Lung (tissue), 12 donors: Measurements from ENCODE around the gene CLEC18A. TPM values are rescaled to one million over a fixed set of nuclear protein-coding genes. Genes with fewer than 3 reads are reported as not detected.

Source experiments
- ATAC-seq: fragments of 200-7000 bp; cut with Tn5 transposase; one replicate; pipeline ENCODE4 v1.9.1; 2020; ENCODE audit warnings: moderate number of reproducible peaks; ENCODE audit not compliant: insufficient read depth, low FRiP score
- DNase-seq, 3 donors: peaks; one replicate each; pipeline ENCODE4 v3.0.0-alpha.2; 2013 to 2017
- H3K27ac ChIP-seq, 2 donors: one replicate each; pipeline ENCODE4 v1.5.1; 2013; ENCODE audit warnings: mild to moderate bottlenecking in 2 of 2, moderate library complexity in 2 of 2, control low read depth in 1 of 2, inconsistent platforms in 1 of 2, low read depth in 1 of 2, low read length in 1 of 2
- H3K27me3 ChIP-seq, 3 donors: one replicate each; pipeline ENCODE4 v1.5.1; 2013; ENCODE audit warnings: low read length in 2 of 3; ENCODE audit not compliant: control insufficient read depth in 3 of 3, insufficient read depth in 3 of 3
- H3K36me3 ChIP-seq, 4 donors: one replicate each; pipeline ENCODE4 v1.5.1; 2013; ENCODE audit warnings: low read length in 4 of 4, mild to moderate bottlenecking in 1 of 4, moderate library complexity in 1 of 4; ENCODE audit not compliant: control insufficient read depth in 4 of 4, insufficient read depth in 4 of 4
- H3K4me1 ChIP-seq, 5 donors: one replicate each; pipeline ENCODE4 v1.5.1; 2013; ENCODE audit warnings: low read length in 5 of 5, mild to moderate bottlenecking in 2 of 5, moderate library complexity in 1 of 5; ENCODE audit not compliant: control insufficient read depth in 5 of 5, insufficient read depth in 5 of 5
- H3K4me3 ChIP-seq: one replicate; pipeline ENCODE4 v1.5.1; 2013; ENCODE audit warnings: mild to moderate bottlenecking, control low read depth, moderate library complexity
- H3K9ac ChIP-seq, 2 donors: one replicate each; pipeline ENCODE4 v1.5.1; 2013; ENCODE audit warnings: low read length in 2 of 2, control low read depth in 1 of 2; ENCODE audit not compliant: insufficient read depth in 1 of 2
- H3K9me3 ChIP-seq, 4 donors: one replicate each; pipeline ENCODE4 v1.5.1; 2013; ENCODE audit warnings: low read length in 3 of 4, mild to moderate bottlenecking in 1 of 4, moderate library complexity in 1 of 4; ENCODE audit not compliant: control insufficient read depth in 4 of 4, insufficient read depth in 3 of 4
- WGBS, 2 donors: extraction: QIAGEN DNeasy Blood & Tissue Kit; methylation state at CpG; one replicate each; pipeline ENCODE4 v1.1.7; 2013; 5-methylcytosine and 5-hydroxymethylcytosine counted together
- polyA plus RNA-seq, 2 donors: library from polyadenylated mRNA; stranded (reverse); fragments of 200-250 nt; gene quantifications; one replicate each; pipeline ENCODE4 v1.2.1, GENCODE V29; 2013
- total RNA-seq, 2 donors: library from RNA; depleted of rRNA in 1 of 2; stranded (reverse); fragments of >200 nt in 1 of 2; gene quantifications; one replicate each; pipeline ENCODE4 v1.2.1, GENCODE V29; 2014 to 2021
- TF ChIP-seq, protein P1 (sequence below): IDR thresholded peaks from 2 replicates; pipeline ENCODE4 v1.5.1; 2012; ENCODE audit warnings: mild to moderate bottlenecking; ENCODE audit errors: control extremely low read depth, extremely low read depth
- donor health status: control.
- donor health status: control.
- donor health status: Bipolar disorder and iron deficiency.
- donor health status: healthy.
- donor health status: DM: yes; HTN: yes; CAD: no.

CLEC18A gene
- total and polyA plus RNA-seq, 4 donors, result 1.2 to 2.9 (median 1.5) TPM

DNA sequence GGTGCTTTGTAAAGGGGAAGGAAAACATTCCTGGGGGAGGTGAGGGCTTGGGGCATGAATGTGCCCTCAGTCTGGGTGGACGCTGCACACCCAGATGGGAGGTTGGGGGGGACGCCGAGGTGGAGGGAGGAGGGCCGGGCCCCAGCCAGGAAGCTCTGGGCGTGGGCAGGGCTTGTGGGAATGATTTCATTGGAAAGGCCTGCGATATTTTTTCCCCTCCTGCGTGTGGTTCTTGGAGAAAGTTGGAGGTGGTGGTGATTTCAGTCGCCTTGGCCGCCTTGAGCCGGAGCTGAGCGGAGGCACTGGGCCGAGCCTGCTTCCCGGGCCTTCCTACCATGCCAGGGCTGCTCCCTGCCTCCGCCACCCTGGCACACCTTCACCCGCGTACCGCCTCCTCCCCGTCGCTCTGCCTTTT is 26.4 kb upstream of the CLEC18A start:
- Histone ChIP-seq H3K36me3 (peaks cover 0 to 11% (median 0%) of the 10 kb centered on the region in 4 donors), H3K27ac (peak overlapping the region; percentile 17 to 62), H3K4me1 (peaks cover 0 to 21% (median 5%) of the 10 kb centered on the region in 5 donors), H3K4me3 (no peak overlapping the region), H3K27me3 (no peaks in the 10 kb centered on the region), H3K9me3 (no peaks in the 10 kb centered on the region), H3K9ac (peak overlapping the region in 1 of 2 donors; percentile 28)
- DNase-seq (peak; percentile 30 to 72 (median 67)), ATAC-seq (no peak)
- TF ChIP-seq, protein P1, sequence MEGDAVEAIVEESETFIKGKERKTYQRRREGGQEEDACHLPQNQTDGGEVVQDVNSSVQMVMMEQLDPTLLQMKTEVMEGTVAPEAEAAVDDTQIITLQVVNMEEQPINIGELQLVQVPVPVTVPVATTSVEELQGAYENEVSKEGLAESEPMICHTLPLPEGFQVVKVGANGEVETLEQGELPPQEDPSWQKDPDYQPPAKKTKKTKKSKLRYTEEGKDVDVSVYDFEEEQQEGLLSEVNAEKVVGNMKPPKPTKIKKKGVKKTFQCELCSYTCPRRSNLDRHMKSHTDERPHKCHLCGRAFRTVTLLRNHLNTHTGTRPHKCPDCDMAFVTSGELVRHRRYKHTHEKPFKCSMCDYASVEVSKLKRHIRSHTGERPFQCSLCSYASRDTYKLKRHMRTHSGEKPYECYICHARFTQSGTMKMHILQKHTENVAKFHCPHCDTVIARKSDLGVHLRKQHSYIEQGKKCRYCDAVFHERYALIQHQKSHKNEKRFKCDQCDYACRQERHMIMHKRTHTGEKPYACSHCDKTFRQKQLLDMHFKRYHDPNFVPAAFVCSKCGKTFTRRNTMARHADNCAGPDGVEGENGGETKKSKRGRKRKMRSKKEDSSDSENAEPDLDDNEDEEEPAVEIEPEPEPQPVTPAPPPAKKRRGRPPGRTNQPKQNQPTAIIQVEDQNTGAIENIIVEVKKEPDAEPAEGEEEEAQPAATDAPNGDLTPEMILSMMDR, result no peak
- WGBS, 2 donors, result 69 to 92% methylated on average over 19 of the region's 19 CpGs

DNA sequence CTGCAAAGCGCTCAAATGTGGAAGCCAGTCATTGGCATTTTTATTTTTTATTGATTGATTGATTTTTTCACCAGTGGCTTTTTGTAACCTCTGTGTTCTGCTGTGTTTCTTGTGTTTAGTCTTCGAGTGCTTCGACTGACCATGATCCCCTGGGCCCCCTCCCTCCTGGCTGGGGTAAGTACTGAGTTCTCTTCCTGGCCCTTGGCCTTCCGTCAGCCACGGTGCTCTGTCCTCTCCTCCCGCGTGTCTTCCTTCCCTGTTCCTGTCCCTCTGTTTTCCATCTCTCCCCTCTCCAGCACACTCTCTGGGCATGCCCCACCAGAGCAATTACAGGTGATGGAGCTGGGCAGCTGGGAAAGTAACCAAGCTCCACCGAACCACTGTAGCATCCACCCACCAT is 25.8 kb upstream of the CLEC18A start:
- H3K4me1 ChIP-seq, result peaks cover 0 to 21% (median 5%) of the 10 kb centered on the region in 5 donors
- no peaks in the 10 kb centered on the region for H3K9me3 ChIP-seq
- H3K36me3 ChIP-seq, result peaks cover 0 to 15% (median 0%) of the 10 kb centered on the region in 4 donors
- TF ChIP-seq, protein P1, result no peak
- 69 to 83% methylated on average over 8 of the region's 8 CpGs for WGBS, 2 donors
- H3K27ac ChIP-seq, result peak overlapping the region; percentile 17 to 62
- peak overlapping the region; percentile 28 to 69 for H3K9ac ChIP-seq
- H3K27me3 ChIP-seq, result no peaks in the 10 kb centered on the region
- DNase-seq (no peak), ATAC-seq (no peak)
- peak overlapping the region; percentile 14 for H3K4me3 ChIP-seq

DNA sequence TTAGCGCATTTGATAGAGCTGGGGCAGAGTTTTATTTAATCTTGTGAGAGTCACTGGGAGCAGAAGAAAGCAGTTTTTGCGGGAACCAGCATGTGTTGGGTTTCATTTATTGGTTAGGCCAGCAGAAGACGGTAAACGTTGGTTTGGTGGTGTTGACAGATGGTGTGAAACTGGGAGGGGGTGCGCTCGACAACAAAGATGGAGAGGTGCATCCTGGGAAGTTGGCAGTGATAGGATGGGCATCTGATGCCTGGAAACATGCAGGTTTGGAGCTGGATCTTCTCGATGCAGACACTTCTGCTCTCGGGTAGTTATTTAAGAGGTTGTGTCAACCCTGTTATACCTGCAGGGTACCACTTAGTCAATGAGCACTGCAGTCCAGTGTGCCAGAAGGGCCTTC is 24.9 kb upstream of the CLEC18A start:
- DNase-seq (no peak), ATAC-seq (no peak)
- Histone ChIP-seq H3K9ac (no peak overlapping the region), H3K27ac (no peak overlapping the region), H3K27me3 (no peaks in the 10 kb centered on the region), H3K4me1 (peaks cover 0 to 21% (median 5%) of the 10 kb centered on the region in 5 donors), H3K9me3 (no peaks in the 10 kb centered on the region), H3K4me3 (no peak overlapping the region), H3K36me3 (peaks cover 0 to 17% (median 0%) of the 10 kb centered on the region in 4 donors)
- 87 to 88% methylated on average over 8 of the region's 8 CpGs for WGBS, 2 donors
- TF ChIP-seq, protein P1, result no peak
